LNCAP (cell line): ENCODE results near the gene YPEL4.

Experiments used
- TF ChIP-seq, protein P1 (sequence below): fragments of 450-650 bp; IDR thresholded peaks from 2 replicates; pipeline ENCODE4 v1.5.1; 2017; ENCODE audit warnings: mild to moderate bottlenecking

YPEL4 gene

DNA sequence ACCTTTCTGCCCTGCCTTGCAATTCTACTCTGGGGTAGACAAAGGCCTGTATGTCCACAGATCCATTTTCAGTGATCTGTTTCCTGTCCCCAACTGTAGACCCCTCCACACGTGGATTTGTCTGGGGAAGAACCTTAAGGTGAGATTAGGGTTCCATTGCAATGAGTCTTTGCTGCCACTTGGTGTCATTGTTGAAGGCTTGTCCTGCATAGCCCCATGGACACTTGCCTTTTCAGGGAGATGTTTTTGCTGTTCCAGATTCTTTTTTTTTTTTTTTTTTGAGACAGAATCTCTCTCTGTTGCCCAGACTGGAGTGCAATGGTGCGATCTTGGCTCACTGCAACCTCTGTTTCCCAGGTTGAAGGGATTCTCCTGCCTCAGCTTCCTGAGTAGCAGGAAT, 30.4 kb downstream of the YPEL4 start:
- TF ChIP-seq, protein P1, sequence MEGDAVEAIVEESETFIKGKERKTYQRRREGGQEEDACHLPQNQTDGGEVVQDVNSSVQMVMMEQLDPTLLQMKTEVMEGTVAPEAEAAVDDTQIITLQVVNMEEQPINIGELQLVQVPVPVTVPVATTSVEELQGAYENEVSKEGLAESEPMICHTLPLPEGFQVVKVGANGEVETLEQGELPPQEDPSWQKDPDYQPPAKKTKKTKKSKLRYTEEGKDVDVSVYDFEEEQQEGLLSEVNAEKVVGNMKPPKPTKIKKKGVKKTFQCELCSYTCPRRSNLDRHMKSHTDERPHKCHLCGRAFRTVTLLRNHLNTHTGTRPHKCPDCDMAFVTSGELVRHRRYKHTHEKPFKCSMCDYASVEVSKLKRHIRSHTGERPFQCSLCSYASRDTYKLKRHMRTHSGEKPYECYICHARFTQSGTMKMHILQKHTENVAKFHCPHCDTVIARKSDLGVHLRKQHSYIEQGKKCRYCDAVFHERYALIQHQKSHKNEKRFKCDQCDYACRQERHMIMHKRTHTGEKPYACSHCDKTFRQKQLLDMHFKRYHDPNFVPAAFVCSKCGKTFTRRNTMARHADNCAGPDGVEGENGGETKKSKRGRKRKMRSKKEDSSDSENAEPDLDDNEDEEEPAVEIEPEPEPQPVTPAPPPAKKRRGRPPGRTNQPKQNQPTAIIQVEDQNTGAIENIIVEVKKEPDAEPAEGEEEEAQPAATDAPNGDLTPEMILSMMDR, result no peak

DNA sequence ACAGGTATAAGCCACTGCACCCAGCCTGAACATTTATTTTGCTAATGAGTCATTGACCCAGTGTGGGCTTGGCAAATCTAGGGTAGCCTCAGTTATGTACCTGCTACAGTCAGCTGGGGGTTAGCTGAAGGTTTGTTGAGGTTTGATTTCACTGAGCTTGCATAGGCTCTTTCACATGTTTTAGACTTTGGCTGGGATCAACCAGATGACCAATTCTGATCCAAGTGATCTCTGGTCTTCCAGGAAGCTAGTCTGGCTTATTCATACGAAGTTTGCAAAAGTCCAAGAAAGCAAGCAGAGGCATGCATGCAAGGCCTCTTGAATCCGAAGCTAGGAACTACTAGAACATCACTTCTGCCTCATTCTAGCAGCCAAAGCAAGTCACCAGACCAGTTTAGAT, 31.3 kb downstream of the YPEL4 start:
- TF ChIP-seq, protein P1, result no peak

DNA sequence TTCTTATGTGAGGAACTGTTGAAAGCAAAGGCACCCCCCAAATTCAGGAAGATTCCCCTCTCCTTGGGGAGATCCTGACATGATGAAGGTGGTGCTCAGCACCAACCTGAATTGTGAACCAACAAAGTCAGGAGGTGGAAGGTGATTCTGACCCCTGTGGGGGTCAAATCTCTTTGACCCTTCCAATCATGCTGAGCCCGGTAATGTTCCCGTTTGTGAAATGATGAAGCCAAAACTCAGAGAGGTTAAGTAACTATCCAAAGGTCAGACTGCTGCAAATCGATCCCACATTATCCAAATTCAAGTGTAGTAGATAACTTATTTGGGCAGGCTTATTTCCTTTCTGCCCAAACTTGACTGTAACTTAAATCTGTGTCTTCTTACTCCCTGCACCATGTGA, 33.1 kb downstream of the YPEL4 start:
- TF ChIP-seq, protein P1, result no peak

DNA sequence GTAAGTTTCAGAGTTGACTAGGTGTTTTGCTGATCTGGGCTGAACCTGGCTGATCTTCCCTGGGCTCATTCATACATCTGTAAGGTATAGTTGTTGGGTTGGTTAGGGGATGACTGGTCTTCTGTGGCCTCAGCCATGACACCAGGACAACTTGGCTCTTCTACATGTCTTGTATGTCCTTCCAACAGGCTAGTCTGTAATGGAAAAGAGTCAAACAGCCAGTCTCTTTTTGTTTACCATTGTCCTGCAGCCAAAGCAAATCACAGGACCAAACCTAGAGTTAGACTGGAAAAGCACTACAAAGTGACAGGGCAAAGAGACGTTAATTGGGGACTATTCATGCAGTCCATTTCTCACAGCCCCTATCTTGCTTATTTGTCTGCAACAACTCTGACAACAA, 34.4 kb downstream of the YPEL4 start:
- TF ChIP-seq, protein P1, result no peak

DNA sequence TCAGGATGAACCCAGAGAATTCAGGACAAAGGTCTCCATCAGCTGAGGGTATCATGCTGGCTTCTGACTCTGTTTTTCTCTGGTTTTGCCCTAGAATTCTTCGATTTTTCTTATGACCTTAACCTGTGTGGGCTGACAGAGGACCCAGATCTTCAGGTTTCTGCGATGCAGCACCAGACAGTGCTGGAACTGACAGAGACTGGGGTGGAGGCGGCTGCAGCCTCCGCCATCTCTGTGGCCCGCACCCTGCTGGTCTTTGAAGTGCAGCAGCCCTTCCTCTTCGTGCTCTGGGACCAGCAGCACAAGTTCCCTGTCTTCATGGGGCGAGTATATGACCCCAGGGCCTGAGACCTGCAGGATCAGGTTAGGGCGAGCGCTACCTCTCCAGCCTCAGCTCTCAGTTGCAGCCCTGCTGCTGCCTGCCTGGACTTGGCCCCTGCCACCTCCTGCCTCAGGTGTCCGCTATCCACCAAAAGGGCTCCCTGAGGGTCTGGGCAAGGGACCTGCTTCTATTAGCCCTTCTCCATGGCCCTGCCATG, 35.4 kb downstream of the YPEL4 start:
- TF ChIP-seq, protein P1, result no peak

DNA sequence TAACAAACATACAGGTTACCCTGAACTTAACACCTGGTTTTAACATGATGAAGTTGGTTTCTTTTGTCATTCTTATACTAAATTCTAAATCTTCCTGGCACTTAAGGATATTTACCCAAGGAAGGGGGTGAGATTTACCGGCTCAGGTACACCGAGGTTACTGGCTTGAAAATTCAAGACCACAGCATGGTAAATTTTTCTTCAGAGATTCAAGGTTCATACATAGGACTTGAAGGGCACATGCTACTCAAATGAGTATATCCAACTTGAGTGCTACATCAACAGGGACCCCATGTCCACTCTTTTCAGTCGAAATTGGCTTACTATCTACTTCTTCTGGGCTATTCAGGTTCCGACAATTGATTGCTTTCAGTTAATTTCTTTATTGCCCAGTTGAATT, 39.5 kb downstream of the YPEL4 start:
- TF ChIP-seq, protein P1, result no peak

DNA sequence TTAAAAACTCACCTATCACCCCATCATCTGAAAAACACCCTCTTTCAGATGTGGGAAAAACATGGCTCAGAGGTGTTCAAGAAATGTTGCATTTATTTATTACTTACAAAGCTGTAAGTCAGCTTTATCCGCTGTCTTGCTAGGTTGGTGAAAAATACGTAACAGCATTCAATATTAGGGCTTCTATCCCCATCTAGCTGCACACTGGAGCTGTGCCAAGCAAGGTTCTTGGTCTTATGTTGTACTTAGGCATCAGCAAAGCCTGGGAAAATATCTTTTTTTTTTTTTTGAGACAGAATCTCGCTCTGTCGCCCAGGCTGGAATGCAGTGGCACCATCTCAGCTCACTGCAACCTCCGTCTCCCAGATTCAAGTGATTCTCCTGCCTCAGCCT, 44.7 kb downstream of the YPEL4 start:
- TF ChIP-seq, protein P1, result no peak

DNA sequence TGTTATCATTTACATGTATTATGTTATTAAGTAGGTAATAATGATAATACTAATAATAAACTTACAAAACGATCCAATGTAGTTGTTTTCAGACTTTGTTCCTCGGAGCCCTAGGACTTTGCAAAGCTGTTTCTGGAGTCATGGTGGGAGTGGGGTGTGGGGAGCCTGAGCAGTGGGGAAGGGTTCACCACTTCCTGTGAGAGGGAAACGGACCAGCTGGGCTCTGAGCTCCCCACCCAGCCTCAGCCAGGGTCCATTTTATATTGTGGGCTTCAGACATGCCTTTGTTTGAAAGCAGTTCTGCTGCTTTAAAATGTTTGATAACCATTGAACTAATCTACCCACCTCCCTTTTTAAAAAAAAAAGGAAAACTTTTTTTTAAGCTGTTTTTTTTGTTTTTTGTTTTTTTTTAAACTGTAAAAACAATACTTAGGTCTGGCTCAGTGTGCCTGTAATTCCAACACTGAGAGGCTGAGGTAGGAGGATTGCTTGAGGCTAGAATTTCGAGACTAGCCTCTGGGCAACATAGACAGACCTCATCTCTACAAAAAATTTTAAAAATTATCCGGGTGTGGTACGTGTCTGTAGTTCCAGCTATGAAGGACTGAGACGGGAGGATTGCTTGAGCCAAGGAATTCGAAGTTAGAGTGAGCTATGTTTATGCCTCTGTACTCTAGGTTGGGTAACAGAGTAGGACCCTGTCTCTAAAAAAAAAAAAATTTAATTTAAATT, 45.2 kb downstream of the YPEL4 start:
- TF ChIP-seq, protein P1, result no peak
